ENCODE measurements around the gene SMYD3.

DNA sequence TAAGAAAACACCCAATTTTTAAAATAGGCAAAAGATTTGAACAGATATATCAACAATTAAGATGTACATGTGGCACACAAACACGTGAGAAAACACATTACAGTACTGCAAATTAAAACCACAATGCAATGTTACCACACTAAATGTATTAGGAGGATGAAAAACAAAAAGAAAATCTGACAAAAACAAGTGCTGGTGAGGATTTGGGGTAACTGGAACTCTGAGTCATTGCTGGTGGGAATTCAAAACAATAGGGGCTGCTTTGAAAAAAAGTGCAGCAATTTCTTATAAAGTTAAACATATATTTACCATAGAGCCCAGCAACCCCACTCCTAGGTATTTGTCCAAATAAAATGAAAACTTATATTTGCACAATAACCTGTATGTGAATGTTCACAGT, 614.1 kb downstream of the SMYD3 start:
- TF ChIP-seq, protein P1, sequence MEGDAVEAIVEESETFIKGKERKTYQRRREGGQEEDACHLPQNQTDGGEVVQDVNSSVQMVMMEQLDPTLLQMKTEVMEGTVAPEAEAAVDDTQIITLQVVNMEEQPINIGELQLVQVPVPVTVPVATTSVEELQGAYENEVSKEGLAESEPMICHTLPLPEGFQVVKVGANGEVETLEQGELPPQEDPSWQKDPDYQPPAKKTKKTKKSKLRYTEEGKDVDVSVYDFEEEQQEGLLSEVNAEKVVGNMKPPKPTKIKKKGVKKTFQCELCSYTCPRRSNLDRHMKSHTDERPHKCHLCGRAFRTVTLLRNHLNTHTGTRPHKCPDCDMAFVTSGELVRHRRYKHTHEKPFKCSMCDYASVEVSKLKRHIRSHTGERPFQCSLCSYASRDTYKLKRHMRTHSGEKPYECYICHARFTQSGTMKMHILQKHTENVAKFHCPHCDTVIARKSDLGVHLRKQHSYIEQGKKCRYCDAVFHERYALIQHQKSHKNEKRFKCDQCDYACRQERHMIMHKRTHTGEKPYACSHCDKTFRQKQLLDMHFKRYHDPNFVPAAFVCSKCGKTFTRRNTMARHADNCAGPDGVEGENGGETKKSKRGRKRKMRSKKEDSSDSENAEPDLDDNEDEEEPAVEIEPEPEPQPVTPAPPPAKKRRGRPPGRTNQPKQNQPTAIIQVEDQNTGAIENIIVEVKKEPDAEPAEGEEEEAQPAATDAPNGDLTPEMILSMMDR (IDR thresholded peaks at IDR 0.05): no peak
- TF ChIP-seq POLR2A (IDR thresholded peaks at IDR 0.05): no peak
